ENCODE data around the gene PLIN1. TPM values are rescaled to one million over a fixed set of nuclear protein-coding genes. Genes with fewer than 3 reads are reported as not detected.

The PLIN1 gene
- total RNA-seq, 1 donor from 2014 or later: 1.3 TPM

- ATAC-seq (no peak), DNase-seq (no peak)
- Histone ChIP-seq H3K27me3 (ENCODE audit: low read depth) (no peaks in the 10 kb centered on the region), H3K4me1 (no peaks in the 10 kb centered on the region), H3K4me3 (no peak overlapping the region), H3K9me3 (no peaks in the 10 kb centered on the region), H3K36me3 (no peaks in the 10 kb centered on the region), H3K27ac (no peak overlapping the region)
- intact Hi-C loops (cut with DNase I): no loop called here
- TF ChIP-seq CTCF (IDR thresholded peaks at IDR 0.05): no peak
Observed at GRCh38 chr15:89671687-89672086, 7.5 kb downstream of the PLIN1 start.

- Histone ChIP-seq H3K4me1 (no peaks in the 10 kb centered on the region), H3K9me3 (no peaks in the 10 kb centered on the region), H3K27ac (no peak overlapping the region), H3K36me3 (no peaks in the 10 kb centered on the region), H3K27me3 (ENCODE audit: low read depth) (no peaks in the 10 kb centered on the region), H3K4me3 (no peak overlapping the region)
- DNase-seq (no peak), ATAC-seq (no peak)
- no peak for TF ChIP-seq CTCF (IDR thresholded peaks at IDR 0.05)
- intact Hi-C loops (cut with DNase I): no loop called here
Observed at GRCh38 chr15:89670971-89671560, 8.1 kb downstream of the PLIN1 start.

- Histone ChIP-seq H3K27ac (no peak overlapping the region), H3K36me3 (no peaks in the 10 kb centered on the region), H3K4me1 (peaks cover 5% of the 10 kb centered on the region), H3K9me3 (no peaks in the 10 kb centered on the region), H3K27me3 (ENCODE audit: low read depth) (no peaks in the 10 kb centered on the region), H3K4me3 (no peak overlapping the region)
- DNase-seq (no peak), ATAC-seq (no peak)
- intact Hi-C loops (cut with DNase I): no loop called here
- no peak for TF ChIP-seq CTCF (IDR thresholded peaks at IDR 0.05)
Observed at GRCh38 chr15:89669941-89670340, 9.2 kb downstream of the PLIN1 start.

- Histone ChIP-seq H3K36me3 (no peaks in the 10 kb centered on the region), H3K27ac (no peak overlapping the region), H3K9me3 (no peaks in the 10 kb centered on the region), H3K27me3 (ENCODE audit: low read depth) (no peaks in the 10 kb centered on the region), H3K4me3 (no peak overlapping the region), H3K4me1 (peaks cover 11% of the 10 kb centered on the region)
- no peak for ATAC-seq
- TF ChIP-seq CTCF (IDR thresholded peaks at IDR 0.05): no peak
- intact Hi-C loops (cut with DNase I): no loop called here
- no peak for DNase-seq
Observed at GRCh38 chr15:89669309-89669865, 9.8 kb downstream of the PLIN1 start.

GRCh38 chr15:89668171-89668570 is 11.0 kb downstream of the PLIN1 start:
- ATAC-seq (no peak), DNase-seq (no peak)
- no peak for TF ChIP-seq CTCF (IDR thresholded peaks at IDR 0.05)
- Histone ChIP-seq H3K27me3 (ENCODE audit: low read depth) (no peaks in the 10 kb centered on the region), H3K9me3 (no peaks in the 10 kb centered on the region), H3K4me3 (no peak overlapping the region), H3K4me1 (peaks cover 13% of the 10 kb centered on the region), H3K36me3 (no peaks in the 10 kb centered on the region), H3K27ac (no peak overlapping the region)
- intact Hi-C loops (cut with DNase I): no loop called here

Data from lower lobe of right lung (tissue), 2 donors.